ENCODE measurements around the gene TNNI2.
A peak's percentile ranks its signal among the peaks of the same experiment; 100 is the strongest.
"Not testable (repeated sequence)": the region's sequence is repeated elsewhere in the genome, so short reads cannot be mapped to it uniquely, and the experiment has no call there.

The TNNI2 gene

DNA sequence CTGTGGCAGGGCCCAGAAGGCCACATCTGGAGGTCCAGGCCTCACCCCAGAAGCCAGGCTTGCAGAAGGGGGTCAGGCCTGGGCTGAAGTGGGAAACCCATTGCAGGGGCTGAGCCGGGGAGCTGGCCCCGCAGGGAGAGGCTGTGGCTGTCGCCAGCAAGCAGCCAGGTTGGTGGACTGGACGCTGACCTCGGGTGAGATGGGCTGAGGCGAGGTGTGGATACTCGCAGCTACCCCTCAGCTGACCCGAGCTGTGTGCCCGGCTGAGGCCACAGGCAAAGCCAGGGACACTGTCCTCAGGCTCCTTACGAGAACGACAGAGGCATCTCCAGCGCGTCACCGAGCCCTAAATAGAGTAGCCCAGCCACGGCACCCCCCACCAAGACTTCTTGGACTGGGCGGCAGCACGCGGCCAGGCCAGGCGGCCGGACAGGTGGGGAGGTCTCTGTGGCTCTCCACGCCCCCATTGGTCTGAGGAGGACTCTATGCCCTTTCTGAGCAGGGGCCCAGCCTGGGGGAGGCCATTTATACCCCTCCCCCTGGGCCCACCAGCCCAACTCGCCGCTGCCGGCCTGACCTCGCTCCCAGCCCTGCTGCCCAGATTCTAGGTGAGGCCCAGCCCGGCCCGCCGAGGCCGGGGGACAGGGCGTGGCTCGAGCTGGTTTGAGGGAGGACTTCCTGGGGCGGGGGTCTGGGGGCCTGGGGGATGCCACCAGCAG is at the start of gene TNNI2:
TNNI2 (plus strand) TSS at position 556 of the 719 bp plus-strand sequence. CDS start 716 bp downstream, outside the sequence.
- no peak for FAIRE-seq

- FAIRE-seq = peak; percentile 70
These were observed 46.9 kb upstream of the TNNI2 start for GRCh38 chr11:1791912-1792311.

DNA sequence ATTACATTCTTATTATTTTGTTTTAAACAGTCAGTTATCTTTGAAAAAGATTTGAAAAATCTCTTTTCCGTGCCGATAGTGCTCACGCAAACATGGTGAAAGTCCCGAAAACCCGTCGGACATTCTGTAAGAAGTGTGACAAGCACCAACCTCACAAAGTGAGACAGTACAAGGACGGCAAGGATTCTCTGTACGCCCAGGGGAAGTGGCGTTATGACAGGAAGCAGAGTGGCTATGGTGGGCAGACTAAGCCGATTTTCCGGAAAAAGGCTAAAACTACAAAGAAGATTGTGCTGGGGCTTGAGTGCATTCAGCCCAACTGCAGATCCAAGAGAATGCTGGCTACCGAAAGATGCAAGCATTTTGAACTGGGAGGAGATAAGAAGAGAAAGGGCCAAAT is 46.3 kb upstream of the TNNI2 start:
- no peak for FAIRE-seq

GRCh38 chr11:1793081-1793480 is 45.7 kb upstream of the TNNI2 start:
- no peak for FAIRE-seq

GRCh38 chr11:1796413-1797011 is 42.3 kb upstream of the TNNI2 start:
- FAIRE-seq = no peak

GRCh38 chr11:1797391-1798125 is 41.2 kb upstream of the TNNI2 start:
- FAIRE-seq = no peak

DNA sequence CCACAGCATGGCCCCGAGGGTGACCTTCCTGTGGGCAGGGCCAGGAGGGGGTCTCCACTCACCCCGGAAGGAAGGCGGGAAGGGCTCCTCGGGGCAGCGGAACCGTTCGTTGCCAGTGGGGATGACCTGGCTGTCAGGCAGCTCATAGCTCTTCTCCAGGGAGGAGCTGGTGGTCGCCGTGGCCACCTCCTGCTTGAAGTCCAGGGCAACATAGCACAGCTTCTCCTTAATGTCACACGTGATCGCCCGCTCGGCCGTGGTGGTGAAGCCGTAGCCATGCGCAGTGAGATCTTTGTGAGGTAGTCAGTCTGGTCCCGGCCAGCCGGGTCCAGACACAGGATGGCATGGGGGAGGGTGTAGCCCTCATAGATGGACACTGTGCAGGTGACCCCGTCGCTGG is 35.5 kb upstream of the TNNI2 start:
- FAIRE-seq = no peak

DNA sequence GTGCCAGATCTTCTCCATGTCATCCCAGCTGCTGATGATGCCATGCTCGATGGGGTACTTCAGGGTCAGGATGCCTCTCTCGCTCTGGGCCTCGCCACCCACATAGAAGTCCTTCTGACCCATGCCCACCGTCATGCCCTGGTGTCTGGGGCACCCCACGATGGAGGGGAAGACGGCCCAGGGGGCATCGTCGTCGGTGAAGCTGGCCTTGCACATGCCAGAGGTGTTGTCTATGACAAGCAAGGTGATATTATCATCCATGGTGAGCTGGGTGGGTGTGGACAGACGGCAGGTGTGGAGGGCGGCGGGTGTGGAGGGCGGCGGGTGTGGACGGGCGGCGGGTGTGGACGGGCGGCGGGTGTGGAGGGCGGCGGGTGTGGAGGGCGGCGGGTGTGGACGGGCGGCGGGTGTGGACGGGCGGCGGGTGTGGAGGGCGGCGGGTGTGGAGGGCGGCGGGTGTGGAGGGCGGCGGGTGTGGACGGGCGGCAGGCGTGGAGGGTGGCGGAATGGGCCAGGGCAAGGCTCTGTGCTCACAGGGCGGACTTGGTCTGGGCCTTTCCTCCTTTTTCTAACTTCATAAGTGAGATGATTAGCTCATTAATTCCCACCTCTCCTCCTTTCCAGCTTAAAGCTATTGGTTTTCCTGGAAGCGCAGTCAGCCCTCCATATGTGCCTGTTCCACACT is 34.8 kb upstream of the TNNI2 start:
- FAIRE-seq = not testable (repeated sequence)

- no peak for FAIRE-seq
These were observed 33.3 kb upstream of the TNNI2 start for GRCh38 chr11:1805525-1805924.

DNA sequence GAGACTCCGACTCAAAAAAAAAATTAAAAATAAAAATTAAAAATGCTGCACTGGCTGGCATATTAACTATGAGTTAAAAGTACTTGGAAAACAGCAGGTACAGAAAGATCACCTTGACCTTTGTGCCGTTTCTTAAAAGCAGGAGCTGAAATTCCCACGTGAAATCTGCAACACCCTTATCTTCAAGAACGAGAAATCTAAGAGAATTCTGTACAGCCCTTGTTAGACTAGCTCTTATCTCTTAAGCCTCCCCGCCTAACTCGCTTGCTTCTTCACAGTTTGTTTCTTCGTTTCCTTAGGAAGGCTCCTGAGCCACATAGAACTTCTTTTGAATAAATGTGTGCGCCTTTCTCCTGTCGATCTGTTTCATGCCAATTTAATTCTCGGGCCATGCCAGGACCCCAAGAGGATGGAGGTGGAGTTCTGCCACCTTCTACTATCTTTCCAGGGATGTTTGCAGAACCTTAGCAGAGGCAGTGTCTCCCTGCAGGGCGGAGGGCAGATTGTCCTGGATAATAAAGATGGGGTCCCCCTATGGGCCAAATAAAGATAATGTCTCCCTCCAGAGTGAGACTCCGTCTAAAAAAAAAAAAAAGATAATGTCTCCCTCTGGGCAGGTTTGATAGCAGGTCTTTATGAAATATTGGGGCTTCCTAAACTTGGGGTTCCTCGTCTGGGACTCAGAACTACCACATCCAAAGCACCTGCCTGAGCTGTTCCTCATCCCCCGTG is 31.4 kb upstream of the TNNI2 start:
- no peak for FAIRE-seq

DNA sequence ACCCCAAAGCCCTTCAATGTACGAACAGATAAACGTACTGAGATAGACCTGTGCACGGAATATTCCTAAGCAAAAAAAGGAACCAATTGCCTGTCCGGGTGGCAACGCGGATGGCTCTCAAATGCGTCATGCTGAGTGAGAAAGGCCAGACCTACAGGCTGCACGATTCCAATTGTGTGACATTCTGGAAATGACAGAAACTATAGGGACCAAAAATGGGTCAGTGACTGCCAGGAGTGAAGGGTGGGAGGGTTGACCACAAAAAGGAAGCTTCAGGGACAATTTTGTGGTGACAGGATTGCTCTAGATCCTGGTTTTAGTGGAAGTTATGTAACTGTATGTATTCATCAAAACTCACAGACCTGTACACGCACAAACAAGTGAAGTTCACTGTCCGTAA is 28.0 kb upstream of the TNNI2 start:
- FAIRE-seq = no peak

DNA sequence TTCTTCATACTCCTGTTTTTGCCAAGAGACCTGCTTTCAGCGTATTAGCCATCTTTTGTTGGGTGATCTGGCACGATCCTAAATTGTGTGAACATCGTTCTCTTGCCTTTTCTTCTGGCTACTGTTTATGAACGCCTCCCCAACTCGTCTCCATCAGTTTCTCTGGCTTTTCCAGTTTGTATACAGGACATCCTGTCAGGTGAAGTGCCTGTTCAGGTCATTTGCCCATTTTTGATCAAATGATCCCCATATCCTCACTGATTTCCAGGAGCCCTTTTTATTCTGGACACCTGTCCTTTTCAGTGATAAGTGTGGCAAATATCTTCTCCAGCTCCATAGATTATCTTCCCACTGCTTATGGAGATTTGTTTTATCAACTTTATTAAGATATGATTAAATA is 26.5 kb upstream of the TNNI2 start:
- FAIRE-seq = no peak

GRCh38 chr11:1812801-1813200 is 26.0 kb upstream of the TNNI2 start:
- FAIRE-seq = no peak

GRCh38 chr11:1813356-1813755 is 25.4 kb upstream of the TNNI2 start:
- FAIRE-seq = not testable (repeated sequence)

DNA sequence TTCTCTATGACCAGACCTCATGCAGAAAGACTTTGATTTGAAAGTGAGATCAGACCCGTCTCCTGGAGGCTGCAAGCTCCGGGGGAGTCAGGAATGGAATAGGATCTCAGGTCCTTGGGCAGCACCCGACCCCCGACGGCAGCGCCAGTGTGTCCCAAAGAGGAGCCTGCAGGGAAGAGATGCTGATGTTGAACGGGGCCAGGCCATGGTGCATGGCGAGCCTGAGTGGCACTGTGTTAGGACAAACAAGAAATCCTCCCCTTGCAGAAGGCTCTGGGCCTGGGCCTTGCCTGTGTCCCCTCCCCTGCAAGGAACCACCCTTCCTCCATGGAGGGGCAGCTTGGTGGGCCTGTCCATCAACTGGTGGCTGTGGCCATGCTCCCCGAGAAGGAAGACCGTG is 24.1 kb upstream of the TNNI2 start:
- no peak for FAIRE-seq

DNA sequence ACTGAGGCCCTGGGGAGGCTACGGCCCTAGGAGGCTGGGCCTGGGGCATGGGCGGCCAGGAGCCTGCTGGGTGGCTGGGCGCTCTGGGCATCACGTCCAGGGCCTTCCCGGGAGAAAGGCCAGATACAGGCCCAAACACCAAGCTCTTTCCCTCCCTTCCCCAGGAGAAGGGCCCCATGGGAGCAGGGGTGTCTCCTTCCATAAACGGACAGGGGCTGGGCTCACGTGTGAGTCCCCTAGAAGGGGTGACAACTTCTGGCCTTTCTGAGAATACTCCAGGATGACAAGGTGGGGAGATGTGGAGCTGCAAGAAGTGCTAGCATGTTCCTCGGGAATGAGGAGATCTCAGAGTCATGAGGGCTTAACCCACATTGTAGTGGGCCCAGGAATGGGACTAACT is 23.5 kb upstream of the TNNI2 start:
- no peak for FAIRE-seq

GRCh38 chr11:1815751-1816150 is 23.0 kb upstream of the TNNI2 start:
- FAIRE-seq = no peak

DNA sequence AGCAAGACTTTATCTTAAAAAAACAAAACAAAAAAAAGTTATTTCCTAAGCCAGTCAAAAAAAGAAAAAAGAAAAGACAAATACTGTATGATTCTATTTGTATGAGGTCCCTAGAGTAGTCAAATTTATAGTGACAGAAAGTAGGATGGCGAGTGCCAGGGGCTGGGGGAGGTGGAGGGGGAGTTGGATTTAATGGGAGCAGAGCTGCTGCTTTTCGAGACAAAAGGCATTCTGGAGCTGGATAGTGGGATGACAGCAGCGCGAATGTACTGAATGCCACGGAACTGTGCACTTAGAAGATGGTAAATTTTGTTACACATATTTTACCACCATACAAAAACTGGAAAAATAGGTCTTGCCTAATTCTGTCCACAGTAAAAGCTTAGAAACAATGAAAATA is 21.8 kb upstream of the TNNI2 start:
- no peak for FAIRE-seq

DNA sequence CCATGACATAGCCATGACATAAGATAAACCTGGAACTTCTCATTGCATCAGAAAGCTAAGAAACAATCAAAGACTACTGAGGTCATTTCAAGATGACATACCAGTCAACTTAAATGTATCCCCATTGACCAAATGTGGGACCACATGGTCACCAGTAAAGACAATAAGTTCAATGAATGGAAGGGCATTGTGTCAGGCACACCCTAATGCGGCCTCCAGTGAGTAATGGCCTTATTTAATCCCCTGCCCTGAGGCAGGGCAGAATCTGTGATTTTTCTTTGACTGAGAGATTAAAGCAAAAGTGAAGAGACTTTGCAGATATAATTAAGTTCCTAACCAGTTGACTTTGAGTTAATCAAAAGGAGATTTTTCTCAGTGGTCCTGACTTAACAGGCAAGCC is 21.3 kb upstream of the TNNI2 start:
- no peak for FAIRE-seq

GRCh38 chr11:1819074-1819473 is 19.7 kb upstream of the TNNI2 start:
- FAIRE-seq = no peak

GRCh38 chr11:1820463-1821325 is 18.1 kb upstream of the TNNI2 start:
- FAIRE-seq = no peak

- no peak for FAIRE-seq
These were observed 17.2 kb upstream of the TNNI2 start for GRCh38 chr11:1821562-1821961.

All from colon (tissue), 2 donors.